HG03064 (cell line): ENCODE measurements around the gene DDT.
"Not testable (repeated sequence)": the region's sequence is repeated elsewhere in the genome, so short reads cannot be mapped to it uniquely, and the experiment has no call there.

Experiments
- ATAC-seq: cut with Tn5 transposase; IDR thresholded peaks from one replicate; pipeline ENCODE4 v1.9.1; 2021; ENCODE audit warnings: low read depth; ENCODE audit not compliant: unreplicated experiment

The DDT gene

GRCh38 chr22:23993080-23993479 lies 18.8 kb upstream of the DDT start:
- ATAC-seq = not testable (repeated sequence)

GRCh38 chr22:23989583-23990244 lies 15.5 kb upstream of the DDT start:
- ATAC-seq = not testable (repeated sequence)

GRCh38 chr22:23986538-23987178 lies 12.4 kb upstream of the DDT start:
- not testable (repeated sequence) for ATAC-seq

- not testable (repeated sequence) for ATAC-seq
Observed at GRCh38 chr22:23986089-23986488, 11.8 kb upstream of the DDT start.

- no peak for ATAC-seq
Observed at GRCh38 chr22:23984430-23984829, 10.2 kb upstream of the DDT start.

- ATAC-seq = not testable (repeated sequence)
Observed at GRCh38 chr22:23980567-23980966, 6.3 kb upstream of the DDT start.

- ATAC-seq = not testable (repeated sequence)
Observed at GRCh38 chr22:23979557-23980240, 5.5 kb upstream of the DDT start, which contains the start of gene GSTT2. Gene GSTT2, plus strand, starts transcription at chr22:23980134.

- not testable (repeated sequence) for ATAC-seq
Observed at GRCh38 chr22:23977304-23977703, 3.1 kb upstream of the DDT start.

- not testable (repeated sequence) for ATAC-seq
Observed at GRCh38 chr22:23974836-23975352, 653 bp upstream of the DDT start.

- ATAC-seq = not testable (repeated sequence)
Observed at GRCh38 chr22:23971927-23972326, 2.3 kb downstream of the DDT start.

GRCh38 chr22:23970816-23971486 lies 3.3 kb downstream of the DDT start:
- no peak for ATAC-seq

GRCh38 chr22:23970201-23970641 lies 4.0 kb downstream of the DDT start:
- ATAC-seq = no peak

GRCh38 chr22:23969071-23969470 lies 5.2 kb downstream of the DDT start:
- no peak for ATAC-seq

- ATAC-seq = peak; percentile 80
Observed at GRCh38 chr22:23966568-23966967, 7.7 kb downstream of the DDT start, which contains the start of gene DDTL. Gene DDTL, plus strand, starts transcription at chr22:23966888. Its CDS starts 27 bp downstream, at chr22:23966915.

GRCh38 chr22:23966094-23966493 lies 8.1 kb downstream of the DDT start:
- peak; percentile 16 for ATAC-seq

GRCh38 chr22:23961084-23961771 lies 13.0 kb downstream of the DDT start, which contains the start of gene GSTT2B:
Gene GSTT2B, minus strand, starts transcription at chr22:23961195. Its CDS starts 64 bp downstream, at chr22:23961131.
- not testable (repeated sequence) for ATAC-seq

- ATAC-seq = not testable (repeated sequence)
Observed at GRCh38 chr22:23956301-23956900, 17.8 kb downstream of the DDT start.

- not testable (repeated sequence) for ATAC-seq
Observed at GRCh38 chr22:23955886-23956285, 18.4 kb downstream of the DDT start.

GRCh38 chr22:23954991-23955305 lies 19.3 kb downstream of the DDT start:
- not testable (repeated sequence) for ATAC-seq
